22Rv1 (cell line): ENCODE data around the gene ARHGAP25.

Experiments used
- ZFX ChIP-seq: fragments of 450-650 bp; IDR thresholded peaks from 2 replicates; pipeline ENCODE4 v1.6.1; 2017; ENCODE audit warnings: antibody characterized with exemption, borderline replicate concordance
- TF ChIP-seq, protein P1 (sequence below): fragments of 450-650 bp; IDR thresholded peaks from 2 replicates; pipeline ENCODE4 v1.5.1; 2017; ENCODE audit warnings: mild to moderate bottlenecking

DNA sequence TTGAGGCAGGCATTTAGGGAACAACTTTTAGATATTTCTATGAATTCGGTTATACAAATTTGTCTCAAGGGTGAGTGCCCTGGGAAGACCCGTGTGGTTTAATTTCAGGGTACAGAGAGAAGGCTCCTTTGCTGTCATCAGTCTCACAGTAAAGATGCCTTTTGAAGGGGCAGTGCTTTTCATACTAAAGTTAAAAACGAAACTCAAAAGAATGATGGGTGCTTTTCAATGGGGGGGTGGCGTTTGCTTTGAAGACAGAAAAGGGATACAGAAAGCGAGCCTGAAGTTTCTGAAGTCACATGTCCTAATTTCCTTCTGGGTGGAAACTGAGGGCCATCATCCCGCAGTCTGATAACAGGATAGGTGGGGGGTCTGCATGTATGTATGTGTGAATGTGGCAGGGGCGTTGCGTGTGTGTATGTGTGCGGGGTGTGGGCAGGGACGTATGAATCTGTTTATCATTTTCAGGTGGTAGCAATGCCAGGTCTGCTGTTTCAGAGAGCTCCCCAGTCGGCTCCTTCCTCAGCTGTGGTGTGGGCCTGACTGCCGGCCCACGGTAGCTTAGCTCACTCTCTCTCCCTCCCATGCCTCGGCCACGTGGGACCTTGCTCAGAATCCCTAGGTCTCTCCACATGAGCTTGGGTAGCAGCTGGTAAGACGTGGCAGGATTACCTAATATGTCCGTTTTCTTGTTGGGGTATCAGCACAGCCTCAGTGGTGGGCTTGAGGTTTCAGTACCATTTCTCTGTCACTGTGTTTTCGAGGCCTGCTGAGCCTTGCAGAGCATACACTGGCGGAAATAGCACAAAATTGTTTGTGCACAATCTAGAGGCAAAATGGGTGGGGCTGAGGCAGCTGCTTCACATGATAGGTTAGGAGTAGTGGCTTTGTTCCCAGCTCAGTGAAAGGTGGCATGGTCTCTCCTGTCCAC, 32.7 kb downstream of the ARHGAP25 start:
- TF ChIP-seq, protein P1, sequence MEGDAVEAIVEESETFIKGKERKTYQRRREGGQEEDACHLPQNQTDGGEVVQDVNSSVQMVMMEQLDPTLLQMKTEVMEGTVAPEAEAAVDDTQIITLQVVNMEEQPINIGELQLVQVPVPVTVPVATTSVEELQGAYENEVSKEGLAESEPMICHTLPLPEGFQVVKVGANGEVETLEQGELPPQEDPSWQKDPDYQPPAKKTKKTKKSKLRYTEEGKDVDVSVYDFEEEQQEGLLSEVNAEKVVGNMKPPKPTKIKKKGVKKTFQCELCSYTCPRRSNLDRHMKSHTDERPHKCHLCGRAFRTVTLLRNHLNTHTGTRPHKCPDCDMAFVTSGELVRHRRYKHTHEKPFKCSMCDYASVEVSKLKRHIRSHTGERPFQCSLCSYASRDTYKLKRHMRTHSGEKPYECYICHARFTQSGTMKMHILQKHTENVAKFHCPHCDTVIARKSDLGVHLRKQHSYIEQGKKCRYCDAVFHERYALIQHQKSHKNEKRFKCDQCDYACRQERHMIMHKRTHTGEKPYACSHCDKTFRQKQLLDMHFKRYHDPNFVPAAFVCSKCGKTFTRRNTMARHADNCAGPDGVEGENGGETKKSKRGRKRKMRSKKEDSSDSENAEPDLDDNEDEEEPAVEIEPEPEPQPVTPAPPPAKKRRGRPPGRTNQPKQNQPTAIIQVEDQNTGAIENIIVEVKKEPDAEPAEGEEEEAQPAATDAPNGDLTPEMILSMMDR, result no peak
- no peak for TF ChIP-seq ZFX
